Measurements from ENCODE around the gene ACER1.
"Not testable (repeated sequence)": the region's sequence is repeated elsewhere in the genome, so short reads cannot be mapped to it uniquely, and the experiment has no call there.

ACER1 gene

GRCh38 chr19:6286676-6287075 lies 46.7 kb downstream of the ACER1 start:
- no peak for FAIRE-seq

- not testable (repeated sequence) for FAIRE-seq
These were observed 51.0 kb downstream of the ACER1 start for GRCh38 chr19:6282393-6282792.

- FAIRE-seq: no peak
These were observed 53.4 kb downstream of the ACER1 start, which contains the start of gene MLLT1 for GRCh38 chr19:6279931-6280591. Gene MLLT1 (minus strand): TSS chr19:6279975. CDS start chr19:6279784, 191 bp downstream.

GRCh38 chr19:6279620-6279930 lies 53.8 kb downstream of the ACER1 start:
- no peak for FAIRE-seq

- no peak for FAIRE-seq
These were observed 54.4 kb downstream of the ACER1 start for GRCh38 chr19:6278740-6279619.

GRCh38 chr19:6278051-6278450 lies 55.4 kb downstream of the ACER1 start:
- no peak for FAIRE-seq

GRCh38 chr19:6276447-6276846 lies 57.0 kb downstream of the ACER1 start:
- FAIRE-seq: no peak

- FAIRE-seq: no peak
These were observed 58.2 kb downstream of the ACER1 start for GRCh38 chr19:6275170-6275744.

GRCh38 chr19:6274756-6275155 lies 58.7 kb downstream of the ACER1 start:
- no peak for FAIRE-seq

GRCh38 chr19:6273701-6274601 lies 59.5 kb downstream of the ACER1 start:
- no peak for FAIRE-seq

- no peak for FAIRE-seq
These were observed 60.4 kb downstream of the ACER1 start for GRCh38 chr19:6272913-6273600.

GRCh38 chr19:6272411-6272791 lies 61.0 kb downstream of the ACER1 start:
- no peak for FAIRE-seq

- no peak for FAIRE-seq
These were observed 61.5 kb downstream of the ACER1 start for GRCh38 chr19:6271721-6272410.

GRCh38 chr19:6271251-6271650 lies 62.2 kb downstream of the ACER1 start:
- FAIRE-seq: no peak

GRCh38 chr19:6270822-6271221 lies 62.6 kb downstream of the ACER1 start:
- FAIRE-seq: no peak

GRCh38 chr19:6270076-6270745 lies 63.2 kb downstream of the ACER1 start:
- FAIRE-seq: no peak

GRCh38 chr19:6269101-6269886 lies 64.1 kb downstream of the ACER1 start:
- FAIRE-seq: no peak

GRCh38 chr19:6268382-6268771 lies 65.0 kb downstream of the ACER1 start:
- FAIRE-seq: no peak

- no peak for FAIRE-seq
These were observed 65.6 kb downstream of the ACER1 start for GRCh38 chr19:6267552-6268381.
